ENCODE data around the gene S100A2. TPM values are rescaled to one million over a fixed set of nuclear protein-coding genes. Genes with fewer than 3 reads are reported as not detected.
"Not testable (repeated sequence)": the region's sequence is repeated elsewhere in the genome, so short reads cannot be mapped to it uniquely, and the experiment has no call there.

S100A2 gene
- total RNA-seq, 1 donor from 2014 or later = 0.51 TPM

DNA sequence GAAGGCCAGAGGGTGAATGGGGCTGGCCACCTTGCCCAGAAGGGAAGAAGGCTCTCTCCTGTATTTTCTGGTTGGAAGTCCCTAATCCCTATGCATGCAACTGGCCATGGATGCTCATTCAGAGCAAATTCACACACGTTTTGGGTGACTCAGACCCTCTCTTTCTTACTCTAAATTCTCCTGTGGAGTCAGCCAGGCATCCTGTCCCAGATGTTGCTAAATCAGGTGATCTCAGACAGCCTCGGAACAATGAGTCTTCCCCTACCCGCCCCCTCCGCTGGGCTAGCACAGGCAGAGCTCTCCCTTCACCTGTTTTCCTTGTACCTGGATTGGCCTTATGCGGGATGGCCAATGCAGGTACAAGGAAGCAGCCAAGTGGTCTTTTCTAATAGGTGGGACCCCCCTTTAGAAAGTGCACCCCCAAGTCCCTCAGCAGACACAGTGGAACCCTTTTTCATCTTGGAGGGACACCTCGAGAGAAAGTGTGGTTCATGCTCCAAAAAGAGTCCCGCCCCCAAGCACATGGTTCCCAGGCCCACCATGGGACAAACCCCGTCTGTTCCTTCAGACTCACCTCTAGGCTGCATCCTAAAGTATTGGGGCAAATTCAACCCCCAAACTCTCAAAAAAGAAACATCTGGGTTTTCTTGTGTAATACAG lies 38.5 kb downstream of the S100A2 start:
- DNase-seq (ENCODE audit: low spot score in 2 of 2, unreplicated experiment in 2 of 2) = no peak
- no peaks in the 10 kb centered on the region for H3K36me3 Mint-ChIP-seq
- H3K9me3 Mint-ChIP-seq = no peaks in the 10 kb centered on the region
- peaks cover 34% of the 10 kb centered on the region for H3K4me1 Mint-ChIP-seq
- peak overlapping the region; percentile 90 for H3K27ac Mint-ChIP-seq
- H3K27me3 Mint-ChIP-seq (ENCODE audit: low read depth) = no peaks in the 10 kb centered on the region
- TF ChIP-seq, protein P1, sequence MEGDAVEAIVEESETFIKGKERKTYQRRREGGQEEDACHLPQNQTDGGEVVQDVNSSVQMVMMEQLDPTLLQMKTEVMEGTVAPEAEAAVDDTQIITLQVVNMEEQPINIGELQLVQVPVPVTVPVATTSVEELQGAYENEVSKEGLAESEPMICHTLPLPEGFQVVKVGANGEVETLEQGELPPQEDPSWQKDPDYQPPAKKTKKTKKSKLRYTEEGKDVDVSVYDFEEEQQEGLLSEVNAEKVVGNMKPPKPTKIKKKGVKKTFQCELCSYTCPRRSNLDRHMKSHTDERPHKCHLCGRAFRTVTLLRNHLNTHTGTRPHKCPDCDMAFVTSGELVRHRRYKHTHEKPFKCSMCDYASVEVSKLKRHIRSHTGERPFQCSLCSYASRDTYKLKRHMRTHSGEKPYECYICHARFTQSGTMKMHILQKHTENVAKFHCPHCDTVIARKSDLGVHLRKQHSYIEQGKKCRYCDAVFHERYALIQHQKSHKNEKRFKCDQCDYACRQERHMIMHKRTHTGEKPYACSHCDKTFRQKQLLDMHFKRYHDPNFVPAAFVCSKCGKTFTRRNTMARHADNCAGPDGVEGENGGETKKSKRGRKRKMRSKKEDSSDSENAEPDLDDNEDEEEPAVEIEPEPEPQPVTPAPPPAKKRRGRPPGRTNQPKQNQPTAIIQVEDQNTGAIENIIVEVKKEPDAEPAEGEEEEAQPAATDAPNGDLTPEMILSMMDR (IDR thresholded peaks at IDR 0.05; ENCODE audit: unreplicated experiment) = no peak
- no peak overlapping the region for H3K4me3 Mint-ChIP-seq

DNA sequence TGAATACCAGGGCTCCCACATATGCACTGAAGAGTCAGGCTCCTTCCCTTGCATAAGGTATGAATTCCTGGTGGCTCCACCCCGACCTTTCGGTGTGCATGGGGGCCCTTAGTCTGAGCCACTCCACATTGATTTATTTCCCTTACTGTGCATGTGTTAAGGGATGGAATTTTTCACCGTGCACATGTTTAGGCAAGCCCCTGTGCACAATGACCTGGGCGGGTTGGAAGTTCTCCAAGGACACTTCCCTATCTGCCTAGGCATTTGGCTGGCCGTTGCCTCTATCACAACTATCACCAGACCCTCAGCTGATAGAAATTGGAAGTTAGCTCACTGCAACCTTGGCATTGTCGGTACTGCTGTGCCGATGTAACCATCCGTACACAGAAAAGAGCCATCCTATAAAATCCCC lies 39.5 kb downstream of the S100A2 start:
- Mint-ChIP-seq H3K4me1 (peaks cover 35% of the 10 kb centered on the region), H3K27me3 (ENCODE audit: low read depth) (no peaks in the 10 kb centered on the region), H3K27ac (peak overlapping the region; percentile 90), H3K9me3 (no peaks in the 10 kb centered on the region), H3K36me3 (no peaks in the 10 kb centered on the region), H3K4me3 (no peak overlapping the region)
- no peak for DNase-seq (ENCODE audit: low spot score in 2 of 2, unreplicated experiment in 2 of 2)
- TF ChIP-seq, protein P1 (IDR thresholded peaks at IDR 0.05; ENCODE audit: unreplicated experiment) = no peak

DNA sequence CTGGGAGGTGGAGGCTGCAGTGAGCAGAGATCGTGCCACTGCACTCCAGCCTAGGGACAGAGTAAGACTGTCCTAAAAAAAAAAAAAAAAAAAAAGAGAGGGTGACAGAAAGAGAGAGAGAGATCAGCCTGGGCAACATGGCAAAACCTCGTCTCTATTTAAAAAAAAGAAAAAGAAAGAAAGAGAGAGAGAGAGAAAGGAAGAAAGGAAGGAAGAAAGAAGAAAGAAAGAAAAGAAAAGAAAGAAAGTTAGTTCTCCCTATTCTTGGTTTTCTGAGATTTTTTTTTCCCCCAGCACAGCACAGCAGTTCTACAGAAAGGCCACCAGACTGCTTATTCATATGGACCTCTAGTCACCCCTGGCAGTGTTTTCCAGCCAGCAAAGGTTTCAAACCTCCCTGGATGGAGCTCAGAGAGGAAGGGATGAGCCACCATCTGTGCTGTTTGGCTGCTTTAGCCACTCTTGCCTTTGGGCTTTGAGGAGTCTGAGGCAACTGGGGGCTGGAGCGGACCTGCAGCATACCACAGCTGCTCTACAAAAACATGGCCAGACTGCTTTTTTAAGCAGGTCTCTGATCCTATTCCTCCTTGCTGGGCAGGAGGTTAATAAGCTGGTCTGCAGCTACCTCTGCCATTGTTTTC lies 40.4 kb downstream of the S100A2 start:
- Mint-ChIP-seq H3K27ac (peak overlapping the region; percentile 90), H3K27me3 (ENCODE audit: low read depth) (no peaks in the 10 kb centered on the region), H3K9me3 (no peaks in the 10 kb centered on the region), H3K4me3 (no peak overlapping the region), H3K36me3 (no peaks in the 10 kb centered on the region), H3K4me1 (peaks cover 45% of the 10 kb centered on the region)
- TF ChIP-seq, protein P1 (IDR thresholded peaks at IDR 0.05; ENCODE audit: unreplicated experiment) = no peak
- no peak for DNase-seq (ENCODE audit: low spot score in 2 of 2, unreplicated experiment in 2 of 2)

DNA sequence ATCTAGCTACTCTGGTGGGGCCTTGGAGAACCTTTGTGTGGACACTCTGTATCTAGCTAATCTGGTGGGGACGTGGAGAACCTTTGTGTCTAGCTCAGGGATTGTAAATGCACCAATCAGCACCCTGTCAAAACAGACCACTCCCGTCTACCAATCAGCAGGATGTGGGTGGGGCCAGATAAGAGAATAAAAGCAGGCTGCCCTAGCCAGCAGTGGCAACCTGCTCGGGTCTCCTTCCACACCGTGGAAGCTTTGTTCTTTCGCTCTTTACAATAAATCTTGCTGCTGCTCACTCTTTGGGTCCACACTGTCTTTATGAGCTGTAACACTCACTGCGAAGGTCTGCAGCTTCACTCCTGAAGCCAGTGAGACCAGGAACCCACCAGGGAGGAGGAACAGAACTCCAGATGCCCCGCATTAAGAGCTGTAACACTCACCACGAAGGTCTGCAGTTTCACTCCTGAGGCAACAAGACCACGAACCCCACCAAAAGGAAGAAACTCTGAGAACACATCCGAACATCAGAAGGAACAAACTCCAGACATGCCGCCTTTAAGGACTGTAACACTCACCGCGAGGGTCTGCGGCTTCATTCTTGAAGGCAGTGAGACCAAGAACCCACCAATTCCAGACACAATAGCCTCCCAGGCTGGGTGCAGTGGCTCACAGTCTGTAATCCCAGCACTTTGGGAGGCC lies 43.1 kb downstream of the S100A2 start:
- Mint-ChIP-seq H3K4me1 (peaks cover 55% of the 10 kb centered on the region), H3K27ac (peak overlapping the region; percentile 77)
- not testable (repeated sequence) for DNase-seq (ENCODE audit: low spot score in 2 of 2, unreplicated experiment in 2 of 2); H3K36me3 Mint-ChIP-seq; H3K4me3 Mint-ChIP-seq; H3K9me3 Mint-ChIP-seq; H3K27me3 Mint-ChIP-seq (ENCODE audit: low read depth)

DNA sequence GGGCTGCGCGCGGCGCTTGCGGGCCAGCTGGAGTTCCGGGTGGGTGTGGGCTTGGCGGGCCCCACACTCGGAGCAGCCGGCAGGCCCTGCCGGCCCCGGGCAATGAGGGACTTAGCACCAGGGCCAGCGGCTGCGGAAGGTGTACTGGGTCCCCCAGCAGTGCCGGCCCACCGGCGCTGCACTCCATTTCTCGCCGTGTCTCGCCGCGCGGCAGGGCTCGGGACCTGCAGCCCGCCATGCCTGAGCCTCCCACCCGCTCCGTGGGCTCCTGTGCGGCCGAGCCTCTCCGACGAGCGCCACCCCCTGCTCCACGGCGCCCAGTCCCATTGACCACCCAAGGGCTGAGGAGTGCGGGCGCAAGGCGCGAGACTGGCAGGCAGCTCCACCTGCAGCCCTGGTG lies 43.8 kb downstream of the S100A2 start:
- not testable (repeated sequence) for H3K36me3 Mint-ChIP-seq; H3K27me3 Mint-ChIP-seq (ENCODE audit: low read depth); H3K9me3 Mint-ChIP-seq; DNase-seq (ENCODE audit: low spot score in 2 of 2, unreplicated experiment in 2 of 2); H3K27ac Mint-ChIP-seq; H3K4me3 Mint-ChIP-seq
- H3K4me1 Mint-ChIP-seq = peaks cover 53% of the 10 kb centered on the region

DNA sequence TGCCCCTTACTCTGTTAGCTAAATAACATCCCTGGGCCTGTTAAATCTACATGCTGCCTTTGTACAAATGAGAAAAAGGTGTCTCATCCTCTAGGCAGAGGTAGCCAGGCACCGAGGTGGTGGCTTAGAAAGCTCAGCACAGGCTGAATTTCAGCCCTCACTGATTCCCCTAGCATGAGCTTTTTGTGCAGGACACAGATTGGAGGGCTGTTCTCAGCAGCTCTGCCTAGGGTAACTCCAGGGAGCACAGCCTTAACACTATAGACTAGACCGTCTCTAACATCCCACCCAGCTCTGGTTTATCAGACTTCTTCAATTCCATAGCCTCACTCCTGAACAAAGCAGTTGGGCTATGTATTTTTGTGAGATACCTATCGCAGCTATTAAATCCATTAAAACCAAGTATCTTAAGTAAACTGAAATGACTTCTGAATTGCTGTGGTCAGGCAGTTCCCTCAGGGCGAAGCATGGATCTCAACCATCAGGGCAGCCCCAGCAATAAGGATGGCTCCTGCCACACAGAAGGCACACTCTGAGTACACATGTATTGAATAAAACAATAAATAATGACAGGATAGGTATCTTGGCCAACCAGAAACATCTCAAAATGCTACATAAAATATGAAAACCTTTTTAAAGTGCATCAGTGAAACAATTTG lies 44.7 kb downstream of the S100A2 start:
- Mint-ChIP-seq H3K27ac (peak overlapping the region; percentile 77), H3K4me3 (no peak overlapping the region), H3K27me3 (ENCODE audit: low read depth) (no peaks in the 10 kb centered on the region), H3K36me3 (no peaks in the 10 kb centered on the region), H3K9me3 (no peaks in the 10 kb centered on the region), H3K4me1 (peaks cover 50% of the 10 kb centered on the region)
- TF ChIP-seq, protein P1 (IDR thresholded peaks at IDR 0.05; ENCODE audit: unreplicated experiment) = no peak
- no peak for DNase-seq (ENCODE audit: low spot score in 2 of 2, unreplicated experiment in 2 of 2)

DNA sequence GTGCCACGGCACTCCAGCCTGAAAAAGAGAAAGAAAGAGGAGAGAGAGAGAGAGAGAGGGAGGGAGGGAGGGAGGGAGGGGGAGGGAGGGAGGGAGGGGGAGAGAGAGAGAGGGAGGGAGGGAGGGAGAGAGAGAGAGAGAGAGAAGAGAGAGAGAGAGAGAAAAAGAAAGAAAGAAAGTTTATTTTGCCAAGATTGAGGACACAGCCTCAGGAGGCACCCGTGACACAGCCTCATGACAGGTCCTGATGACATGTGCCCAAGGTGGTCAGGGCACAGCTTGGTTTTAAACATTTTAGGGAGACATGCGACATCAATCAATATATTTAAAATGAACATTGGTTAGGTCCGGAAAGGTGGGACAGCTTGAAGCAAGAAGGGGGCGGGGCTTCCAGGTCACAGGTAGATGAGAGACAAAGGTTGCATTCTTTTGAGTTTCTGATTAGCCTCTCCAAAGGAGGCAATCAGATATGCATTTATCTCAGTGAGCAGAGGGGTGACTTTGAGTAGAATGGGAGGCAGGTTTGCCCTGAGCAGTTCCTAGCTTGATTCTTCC lies 45.4 kb downstream of the S100A2 start:
- DNase-seq (ENCODE audit: low spot score in 2 of 2, unreplicated experiment in 2 of 2); H3K9me3 Mint-ChIP-seq; H3K4me3 Mint-ChIP-seq; H3K27me3 Mint-ChIP-seq (ENCODE audit: low read depth); H3K36me3 Mint-ChIP-seq: not testable (repeated sequence)
- Mint-ChIP-seq H3K4me1 (peaks cover 47% of the 10 kb centered on the region), H3K27ac (peak overlapping the region; percentile 77)
